IMR-90 (cell line): ENCODE results near the gene IFT74. TPM values are rescaled to one million over a fixed set of nuclear protein-coding genes. Genes with fewer than 3 reads are reported as not detected.

ENCODE experiments used
- ATAC-seq: fragments of 200-7000 bp; cut with Tn5 transposase; 2 replicates; pipeline ENCODE4 v1.9.1; 2020; ENCODE audit warnings: low read depth, mild to moderate bottlenecking, moderate library complexity
- BruUV-seq: library from RNA; stranded (reverse); fragments of 400-500 nt; replicated peaks from 2 replicates; lab custom pipeline; 2021; lab: Mats Ljungman, UMichigan
- CTCF ChIA-PET: fragments of 300-600 bp; formaldehyde crosslinking; extraction: SDS; loops from one replicate; lab custom pipeline; 2021; ENCODE audit warnings: antibody characterized with exemption; lab: Yijun Ruan, JAX
- POLR2A ChIA-PET: fragments of 300-600 bp; sonication (Branson Sonifier 250); formaldehyde crosslinking; loops from one replicate; lab custom pipeline; 2022; ENCODE audit warnings: antibody characterized with exemption; ENCODE audit not compliant: unreplicated experiment; lab: Charles Lee
- DNase-seq: peaks from one replicate; pipeline ENCODE4 v3.0.0; 2013
- H2AFZ ChIP-seq: replicated peaks from 2 replicates; pipeline ENCODE3; 2013; ENCODE audit warnings: low read length, mild to moderate bottlenecking; ENCODE audit not compliant: poor library complexity
- H2AK5ac ChIP-seq: 2 replicates; pipeline ENCODE4 v1.6.1; 2013; ENCODE audit warnings: low read depth, low read length, inconsistent platforms
- H2AK9ac ChIP-seq: replicated peaks from 2 replicates; pipeline ENCODE3; 2013; ENCODE audit warnings: mild to moderate bottlenecking, low read depth, low read length, moderate library complexity; ENCODE audit not compliant: poor library complexity
- H2BK120ac ChIP-seq: 2 replicates; pipeline ENCODE4 v1.6.1; 2013; ENCODE audit warnings: low read depth, low read length, inconsistent platforms
- H2BK15ac ChIP-seq: 3 replicates; pipeline ENCODE4 v1.6.1; 2013; ENCODE audit warnings: low read depth, low read length, inconsistent platforms
- H2BK20ac ChIP-seq: 2 replicates; pipeline ENCODE4 v1.6.1; 2013; ENCODE audit warnings: low read depth, mild to moderate bottlenecking, inconsistent platforms, low read length, moderate library complexity
- H2BK5ac ChIP-seq: 2 replicates; pipeline ENCODE4 v1.6.1; 2013; ENCODE audit warnings: mild to moderate bottlenecking, low read depth, low read length, inconsistent platforms; ENCODE audit not compliant: poor library complexity, severe bottlenecking
- H3K14ac ChIP-seq: replicated peaks from 2 replicates; pipeline ENCODE4 v1.6.1; 2013; ENCODE audit warnings: low read depth, low read length, inconsistent platforms
- H3K18ac ChIP-seq: 2 replicates; pipeline ENCODE4 v1.6.1; 2013; ENCODE audit warnings: low read depth, low read length, control low read depth
- H3K23ac ChIP-seq: 2 replicates; pipeline ENCODE4 v1.6.1; 2013; ENCODE audit warnings: low read depth, low read length, inconsistent platforms
- H3K27ac ChIP-seq: 2 replicates; pipeline ENCODE4 v1.5.1; 2013; ENCODE audit warnings: mild to moderate bottlenecking, control low read depth, low read length; ENCODE audit not compliant: insufficient read depth
- H3K27me3 ChIP-seq: 2 replicates; pipeline ENCODE4 v1.6.1; 2013; ENCODE audit warnings: low read length; ENCODE audit not compliant: control insufficient read depth, insufficient read depth
- H3K36me3 ChIP-seq: 2 replicates; pipeline ENCODE4 v1.6.1; 2013; ENCODE audit warnings: low read length, mixed read lengths; ENCODE audit not compliant: control insufficient read depth, insufficient read depth
- H3K4ac ChIP-seq: 2 replicates; pipeline ENCODE4 v1.6.1; 2013; ENCODE audit warnings: low read depth, low read length, inconsistent platforms
- H3K4me1 ChIP-seq: 2 replicates; pipeline ENCODE4 v1.6.1; 2013; ENCODE audit warnings: low read length, mixed read lengths; ENCODE audit not compliant: control insufficient read depth, insufficient read depth
- H3K4me2 ChIP-seq: 2 replicates; pipeline ENCODE4 v1.6.1; 2013; ENCODE audit warnings: low read depth, mild to moderate bottlenecking, control low read depth, low read length, moderate library complexity
- H3K4me3 ChIP-seq: 2 replicates; pipeline ENCODE4 v1.5.1; 2013; ENCODE audit warnings: low read depth, mild to moderate bottlenecking, control low read depth, low read length, moderate library complexity; ENCODE audit not compliant: insufficient read depth
- H3K56ac ChIP-seq: 2 replicates; pipeline ENCODE4 v1.6.1; 2013; ENCODE audit warnings: low read length, inconsistent platforms; ENCODE audit not compliant: insufficient read depth; ENCODE audit errors: extremely low read depth
- H3K79me1 ChIP-seq, 2 experiments: 2 replicates each; pipeline ENCODE4 v1.6.1; 2013; ENCODE audit warnings: low read length in 2 of 2, inconsistent platforms in 1 of 2, low read depth in 1 of 2
- H3K9ac ChIP-seq: 2 replicates; pipeline ENCODE4 v1.6.1; 2013; ENCODE audit warnings: low read depth, low read length, control low read depth
- H3K9me1 ChIP-seq: 2 replicates; pipeline ENCODE4 v1.6.1; 2013; ENCODE audit warnings: low read length, inconsistent platforms; ENCODE audit not compliant: insufficient read depth
- H3K9me3 ChIP-seq: 2 replicates; pipeline ENCODE4 v1.6.1; 2013; ENCODE audit warnings: low read length; ENCODE audit not compliant: control insufficient read depth, insufficient read depth
- H4K20me1 ChIP-seq: 2 replicates; pipeline ENCODE4 v1.6.1; 2013; ENCODE audit warnings: low read length, inconsistent platforms; ENCODE audit not compliant: insufficient read depth
- H4K5ac ChIP-seq: 2 replicates; pipeline ENCODE4 v1.6.1; 2013; ENCODE audit warnings: mild to moderate bottlenecking, low read depth, low read length, control low read depth
- H4K8ac ChIP-seq, 2 experiments: 2 replicates each; pipeline ENCODE4 v1.6.1; 2013; ENCODE audit warnings: low read depth in 2 of 2, low read length in 2 of 2, control low read depth in 1 of 2, inconsistent platforms in 1 of 2
- H4K91ac ChIP-seq: 2 replicates; pipeline ENCODE4 v1.6.1; 2013; ENCODE audit warnings: low read depth, low read length, inconsistent platforms; ENCODE audit not compliant: insufficient read depth
- MAFK ChIP-seq: IDR thresholded peaks from 2 replicates; pipeline ENCODE4 v1.6.1; 2012; ENCODE audit warnings: low read depth, low read length, improper control_type of control experiment
- POLR2A ChIP-seq: IDR thresholded peaks from 2 replicates; pipeline ENCODE4 v1.6.1; 2012; ENCODE audit warnings: mild to moderate bottlenecking, low read depth, low read length
- SMC3 ChIP-seq: fragments of 150-350 bp; IDR thresholded peaks from 2 replicates; pipeline ENCODE4 v1.6.1; 2016; ENCODE audit warnings: low read depth, mild to moderate bottlenecking, antibody characterized with exemption, low read length, moderate library complexity
- WGBS, 2 experiments: methylation state at CpG; one replicate each; pipeline versions ENCODE4 v1.1.5 to v1.1.7; 2013; ENCODE audit warnings: missing lambda C conversion rate in 2 of 2; ENCODE audit not compliant: insufficient read length in 1 of 2; ENCODE audit errors: extremely low coverage in 2 of 2; 5-methylcytosine and 5-hydroxymethylcytosine counted together
- dilution Hi-C: fragments of 300-500 bp; cut with HindIII; formaldehyde crosslinking; loops from one replicate; pipeline ENCODE4 v1.14.3; 2018; ENCODE audit warnings: low sequenced_read_pairs; ENCODE audit not compliant: unreplicated experiment
- in situ Hi-C: fragments of 300-500 bp; cut with MboI; formaldehyde crosslinking; loops from 3 replicates; pipeline ENCODE4 v1.14.3; 2019; ENCODE audit warnings: low sequenced_read_pairs, inconsistent platforms, mixed read lengths
- intact Hi-C: fragments of 100-400 bp; cut with micrococcal nuclease; formaldehyde crosslinking; loops from 2 replicates; pipeline ENCODE4 v1.10.0; 2022
- polyA plus RNA-seq, 3 experiments: library from polyadenylated mRNA; depleted of rRNA; stranded (reverse); fragments of >200 nt; gene quantifications; 2 replicates each; pipeline ENCODE4 v1.2.3, GENCODE V29; 2012; ENCODE audit warnings: low replicate concordance in 1 of 3
- total RNA-seq: library from RNA; depleted of rRNA; stranded (reverse); fragments of >200 nt; gene quantifications from 2 replicates; pipeline ENCODE4 v1.2.3, GENCODE V29; 2012

IFT74 gene
- total and polyA plus RNA-seq, 2 of the 4 experiments (the other 2 are of a cell fraction): 4.6 to 12.2 TPM

GRCh38 chr9:27110181-27110580 lies 154.0 kb downstream of the IFT74 start:
- peak overlapping the region; percentile 95 for H3K18ac ChIP-seq
- H3K9ac ChIP-seq: peak overlapping the region; percentile 99
- no peaks in the 10 kb centered on the region for H3K27me3 ChIP-seq
- H3K4me1 ChIP-seq: peaks cover 11% of the 10 kb centered on the region
- H3K9me3 ChIP-seq: no peaks in the 10 kb centered on the region
- H3K56ac ChIP-seq: peak overlapping the region; percentile 20; the same call in 1 of the 2 replicates
- no peaks in the 10 kb centered on the region for H4K20me1 ChIP-seq
- WGBS, 2 experiments: no CpG with 5 or more reads among the region's 4 CpGs
- peak overlapping the region; percentile 71 for H4K91ac ChIP-seq
- peak overlapping the region; percentile 96 for H2BK5ac ChIP-seq
- no peak for TF ChIP-seq SMC3
- no peak for TF ChIP-seq MAFK
- 0 out of 2 replicates have a peak, but pooled peaks have one; percentile 35 for TF ChIP-seq POLR2A
- peaks cover 2 to 34% of the 10 kb centered on the region in 2 experiments for H3K79me1 ChIP-seq
- in situ Hi-C loops: no loop called here
- H4K5ac ChIP-seq: peak overlapping the region; percentile 91
- H3K4me3 ChIP-seq: peak overlapping the region; percentile 55
- H2BK20ac ChIP-seq: peak overlapping the region; percentile 51
- H2BK120ac ChIP-seq: peak overlapping the region; percentile 90
- H2AK9ac ChIP-seq: no peak overlapping the region
- H3K14ac ChIP-seq: peak overlapping the region; percentile 50
- no peaks in the 10 kb centered on the region for H3K9me1 ChIP-seq
- H3K27ac ChIP-seq: peak overlapping the region; percentile 95
- peak overlapping the region; percentile 33 to 65 for H4K8ac ChIP-seq
- ATAC-seq (peak; percentile 33; the same call in 1 of the 2 replicates), DNase-seq (no peak)
- peak overlapping the region; percentile 16; the same call in 1 of the 2 replicates for H2AK5ac ChIP-seq
- H2BK15ac ChIP-seq: peak overlapping the region; percentile 69
- H3K4me2 ChIP-seq: peak overlapping the region; percentile 87
- intact Hi-C loops: loop anchor here (1.0 to 10.0 kb wide), 2 partner anchors 165 to 166 kb away; partner anchors contain the start of gene PLAA
- H3K4ac ChIP-seq: peak overlapping the region; percentile 64
- BruUV-seq: no TSS peak
- peaks cover 4% of the 10 kb centered on the region; the same call in 1 of the 2 replicates for H3K36me3 ChIP-seq
- dilution Hi-C loops: no loop called here
- CTCF ChIA-PET: interaction anchor here (0.7 to 1.6 kb wide), 2 partner anchors 10 to 15 kb away, joined by 4 to 6 read pairs; no protein-coding TSS in a partner anchor
- H3K23ac ChIP-seq: peak overlapping the region; percentile 61; the same call in 1 of the 2 replicates
- H2AFZ ChIP-seq: no peak overlapping the region
- POLR2A ChIA-PET: no interaction called here
